ENCODE results near the gene PNMA6F.

PNMA6F gene

DNA sequence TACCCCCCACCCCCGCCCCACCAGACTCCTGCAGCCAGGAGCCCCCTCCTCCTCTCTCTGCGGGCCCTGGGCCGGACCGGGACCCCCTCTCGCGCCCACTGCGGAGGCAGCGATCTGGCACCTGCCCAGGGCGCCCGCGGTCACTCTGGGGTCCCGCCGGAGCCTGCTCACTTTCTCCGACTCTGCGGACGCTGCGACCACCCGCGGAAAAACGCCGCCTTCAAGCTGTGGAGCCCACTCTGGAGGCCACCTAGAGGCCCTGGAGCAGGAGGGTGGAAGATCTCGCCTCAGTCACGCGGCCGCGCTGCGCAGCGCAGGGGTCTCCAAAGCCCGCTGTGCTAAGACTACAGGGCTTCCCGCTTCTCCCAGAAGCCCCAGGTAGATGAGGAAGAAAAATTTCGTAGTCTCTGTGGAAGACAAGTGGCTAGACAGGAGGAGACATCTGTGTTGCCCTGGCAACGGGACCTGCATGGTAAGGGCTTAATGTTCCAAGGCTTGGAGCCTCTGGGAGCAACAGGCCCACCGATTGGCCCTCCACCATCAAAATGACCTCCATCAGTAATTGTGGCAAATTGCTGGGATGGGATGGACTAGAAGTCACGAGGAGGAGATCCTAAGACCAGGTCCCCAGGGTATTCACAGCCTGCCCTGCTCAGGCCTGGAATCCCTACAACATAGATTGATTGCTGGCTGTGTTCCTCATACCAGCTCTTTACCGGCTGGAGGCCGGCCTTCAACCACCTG lies at the start of gene PNMA6F:
Gene PNMA6F (minus strand): TSS at position 387 of the 744 bp plus-strand sequence. CDS start 1,093 bp downstream, outside the sequence.
- no peak within 1 kb of the TSS for H3K4me3 ChIP-seq
- H3K27ac ChIP-seq = no peak within 1 kb of the TSS

DNA sequence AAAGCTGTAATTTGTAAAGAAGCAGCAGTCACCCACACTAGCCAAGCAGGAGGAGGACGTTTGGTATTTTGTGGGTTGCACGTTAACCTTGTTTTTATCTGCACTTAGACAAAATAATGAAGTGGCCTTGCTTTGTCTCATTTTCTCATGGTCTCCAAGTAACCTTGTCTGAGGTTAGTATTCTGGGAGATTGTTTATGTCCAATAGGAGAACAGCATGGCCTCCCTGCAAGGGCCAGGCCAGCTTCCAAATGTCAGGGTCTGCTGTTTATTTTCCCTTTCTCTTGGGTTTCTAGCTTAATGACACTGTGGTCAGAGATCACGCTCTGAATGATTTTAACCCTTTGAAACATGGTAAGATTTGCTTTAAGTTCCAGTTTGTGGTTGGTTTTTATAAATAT lies 49.7 kb upstream of the PNMA6F start:
- Histone ChIP-seq H3K4me3 (no peak overlapping the region), H3K27ac (no peak overlapping the region)

GRCh38 chrX:153370293-153371055 lies 48.9 kb upstream of the PNMA6F start:
- no peak overlapping the region for H3K27ac ChIP-seq

GRCh38 chrX:153366878-153367538 lies 45.4 kb upstream of the PNMA6F start:
- H3K27ac ChIP-seq = no peak overlapping the region
- H3K4me3 ChIP-seq = no peak overlapping the region

More at GRCh38 chrX:153370293-153371055, 48.9 kb upstream of the PNMA6F start:
- H3K4me3 ChIP-seq = no peak overlapping the region

GRCh38 chrX:153366119-153366518 lies 44.6 kb upstream of the PNMA6F start:
- Histone ChIP-seq H3K27ac (no peak overlapping the region), H3K4me3 (no peak overlapping the region)

DNA sequence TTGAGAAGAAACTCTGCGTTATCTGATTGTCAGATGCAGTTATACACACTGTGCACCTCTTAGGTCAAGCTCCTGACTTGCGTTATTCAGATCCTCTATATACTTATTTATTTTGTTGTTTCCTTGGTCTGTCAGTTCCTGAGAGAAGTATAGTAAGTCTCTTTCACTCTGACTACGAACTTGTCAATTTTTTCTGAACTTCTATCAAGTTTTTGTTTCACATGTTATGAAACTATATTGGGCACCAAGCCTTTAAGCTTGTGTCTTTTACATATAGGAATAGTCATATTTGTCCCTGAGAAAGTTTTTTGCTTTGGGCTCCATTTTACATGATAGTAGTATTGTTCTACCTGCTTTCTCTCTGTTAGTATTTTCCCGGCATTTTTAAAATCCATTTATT lies 44.1 kb upstream of the PNMA6F start:
- Histone ChIP-seq H3K4me3 (no peak overlapping the region), H3K27ac (no peak overlapping the region)

DNA sequence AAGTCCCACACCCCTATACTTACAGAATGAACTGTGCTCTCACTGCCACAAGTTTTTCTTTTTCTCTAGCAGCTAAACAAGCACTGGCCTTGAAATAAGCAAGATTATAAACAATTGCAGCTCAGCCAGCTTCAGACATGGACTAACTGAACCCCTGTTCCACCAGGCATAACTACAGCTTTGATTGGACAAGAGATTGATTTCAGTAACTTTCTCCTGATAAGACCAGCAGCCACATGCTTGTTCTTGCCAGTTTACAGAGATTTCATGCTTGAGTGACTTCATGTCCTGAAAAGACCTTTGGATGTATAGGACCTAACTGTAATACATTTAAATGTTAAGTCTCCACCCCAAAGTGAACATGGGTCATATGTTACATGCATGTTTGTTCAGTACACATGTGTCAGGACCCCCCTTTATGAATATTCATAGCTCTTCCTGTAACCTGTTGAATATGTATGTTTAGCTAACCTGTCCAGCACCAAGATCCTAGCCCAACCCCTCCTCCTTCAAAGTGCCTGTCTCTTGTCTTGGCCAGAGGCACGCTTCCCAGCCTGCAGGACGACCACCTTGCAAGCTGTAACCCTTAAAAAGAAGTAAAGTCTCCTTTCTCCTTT lies 40.3 kb upstream of the PNMA6F start:
- Histone ChIP-seq H3K4me3 (no peak overlapping the region), H3K27ac (no peak overlapping the region)

- H3K27ac ChIP-seq = no peak overlapping the region
- H3K4me3 ChIP-seq = no peak overlapping the region
Measured at GRCh38 chrX:153357877-153358276, 36.3 kb upstream of the PNMA6F start.

DNA sequence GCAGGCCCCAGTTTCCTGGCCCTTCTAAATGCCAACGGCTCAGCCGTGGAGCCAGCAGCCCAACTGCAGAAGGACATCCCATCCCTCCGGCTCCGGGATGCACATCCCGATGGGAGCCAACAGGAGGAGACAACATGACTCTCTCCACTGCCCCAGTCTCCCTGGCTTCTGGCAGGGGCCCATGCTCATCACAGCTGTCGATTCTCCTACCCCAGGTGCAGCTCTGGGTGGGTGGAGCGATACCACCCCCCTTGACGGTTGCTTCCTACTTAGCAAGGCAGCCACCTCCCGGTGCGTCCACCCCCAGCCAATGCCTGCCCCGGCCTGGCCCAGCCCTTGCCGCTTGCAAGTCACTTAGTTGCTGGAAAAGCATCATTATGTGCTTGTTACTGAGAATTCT lies 31.8 kb upstream of the PNMA6F start:
- no peak overlapping the region for H3K4me3 ChIP-seq
- H3K27ac ChIP-seq = no peak overlapping the region

GRCh38 chrX:153352858-153353257 lies 31.3 kb upstream of the PNMA6F start:
- H3K27ac ChIP-seq = no peak overlapping the region
- no peak overlapping the region for H3K4me3 ChIP-seq

DNA sequence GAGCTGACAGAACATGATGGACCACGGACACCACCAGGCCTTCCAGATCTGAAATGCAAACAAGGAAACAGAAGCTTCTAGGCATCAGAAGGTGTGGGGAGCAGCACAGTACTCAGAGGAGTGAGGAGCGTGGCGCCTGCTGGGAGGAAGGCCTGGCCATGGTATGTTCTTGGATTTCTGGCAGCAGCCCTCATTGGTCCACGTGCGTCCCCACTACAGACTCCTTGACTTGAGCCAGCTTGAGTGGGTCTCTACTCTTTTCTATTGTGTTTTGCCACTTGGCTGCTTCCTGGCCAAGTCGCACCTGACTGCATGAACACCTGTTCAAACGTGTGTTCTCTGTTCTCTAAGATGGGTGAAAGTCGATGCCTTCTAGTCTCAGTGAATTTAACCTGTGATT lies 30.4 kb upstream of the PNMA6F start:
- Histone ChIP-seq H3K4me3 (no peak overlapping the region), H3K27ac (no peak overlapping the region)

GRCh38 chrX:153349952-153350351 lies 28.4 kb upstream of the PNMA6F start:
- no peak overlapping the region for H3K27ac ChIP-seq
- H3K4me3 ChIP-seq = no peak overlapping the region

DNA sequence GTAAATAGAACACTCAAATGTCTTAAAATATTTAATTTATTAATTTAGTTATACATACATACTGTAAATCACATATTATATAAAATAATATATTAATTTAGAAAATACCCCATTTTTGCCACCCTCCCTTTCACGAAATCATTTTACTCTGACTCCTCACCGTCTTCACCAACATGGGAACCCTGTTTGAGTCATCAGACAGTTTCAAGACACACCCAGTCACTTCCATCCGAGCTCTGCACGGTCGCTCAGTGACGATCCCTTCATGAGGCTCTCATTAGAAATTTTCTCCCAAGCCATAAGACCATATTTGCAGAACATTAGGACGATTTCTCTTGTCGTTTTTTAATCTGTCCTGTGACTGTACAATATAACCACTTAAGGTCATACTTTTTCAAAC lies 26.9 kb upstream of the PNMA6F start:
- no peak overlapping the region for H3K4me3 ChIP-seq
- no peak overlapping the region for H3K27ac ChIP-seq

DNA sequence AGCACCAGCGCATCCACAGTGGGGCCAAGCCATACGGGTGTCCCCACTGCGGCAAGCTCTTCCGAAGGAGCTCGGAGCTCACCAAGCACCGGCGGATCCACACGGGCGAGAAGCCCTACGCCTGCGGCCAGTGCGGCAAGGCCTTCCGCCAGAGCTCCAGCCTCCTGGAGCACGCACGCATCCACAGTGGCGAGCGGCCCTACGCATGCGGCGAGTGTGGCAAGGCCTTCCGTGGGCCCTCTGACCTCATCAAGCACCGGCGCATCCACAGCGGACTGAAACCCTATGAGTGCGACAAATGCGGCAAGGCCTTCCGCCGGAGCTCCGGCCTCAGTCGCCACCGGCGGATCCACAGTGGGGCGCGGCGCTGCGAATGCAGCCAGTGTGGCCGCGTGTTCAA lies 26.0 kb upstream of the PNMA6F start:
- Histone ChIP-seq H3K4me3 (no peak overlapping the region), H3K27ac (no peak overlapping the region)

- Histone ChIP-seq H3K27ac (no peak overlapping the region), H3K4me3 (no peak overlapping the region)
Measured at GRCh38 chrX:153343674-153344073, 22.1 kb upstream of the PNMA6F start.

DNA sequence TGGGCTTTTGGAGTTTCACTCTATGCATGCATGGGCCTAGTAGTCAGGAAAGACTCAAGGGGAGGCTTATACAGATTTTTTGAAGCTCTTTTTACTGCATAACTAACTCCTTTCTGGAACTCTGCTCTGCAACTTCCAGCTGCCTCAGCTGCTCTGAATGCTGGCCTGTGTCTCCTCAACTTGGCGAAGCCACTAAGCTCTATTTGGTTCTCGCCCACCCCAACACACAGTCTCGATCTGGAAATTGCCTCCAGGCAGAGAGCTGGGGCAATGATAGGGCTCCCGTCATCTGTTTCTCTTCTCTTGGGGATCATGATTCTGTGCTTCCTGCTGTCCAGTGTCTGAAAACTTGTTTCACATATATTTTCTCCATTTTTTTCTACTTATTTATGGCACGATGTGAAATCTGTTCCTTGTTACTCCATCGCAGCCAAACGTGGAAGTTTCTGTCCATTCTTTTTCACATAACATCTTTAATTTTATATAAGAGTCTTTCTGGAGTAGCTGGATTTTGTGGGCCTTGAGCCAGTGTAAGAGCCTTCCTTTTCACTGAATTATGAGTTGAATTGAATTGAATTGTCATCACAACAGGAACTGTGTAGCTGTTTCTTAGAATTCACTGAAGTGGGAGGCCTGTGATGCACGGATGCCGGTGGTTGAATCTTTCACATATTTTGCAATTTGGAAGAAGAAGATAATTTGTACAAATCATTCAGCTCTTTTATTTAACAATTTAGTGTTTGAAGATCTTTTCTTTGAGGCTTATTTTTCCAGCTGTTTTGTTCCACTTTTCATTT lies 21.4 kb upstream of the PNMA6F start:
- H3K27ac ChIP-seq = no peak overlapping the region
- H3K4me3 ChIP-seq = no peak overlapping the region

DNA sequence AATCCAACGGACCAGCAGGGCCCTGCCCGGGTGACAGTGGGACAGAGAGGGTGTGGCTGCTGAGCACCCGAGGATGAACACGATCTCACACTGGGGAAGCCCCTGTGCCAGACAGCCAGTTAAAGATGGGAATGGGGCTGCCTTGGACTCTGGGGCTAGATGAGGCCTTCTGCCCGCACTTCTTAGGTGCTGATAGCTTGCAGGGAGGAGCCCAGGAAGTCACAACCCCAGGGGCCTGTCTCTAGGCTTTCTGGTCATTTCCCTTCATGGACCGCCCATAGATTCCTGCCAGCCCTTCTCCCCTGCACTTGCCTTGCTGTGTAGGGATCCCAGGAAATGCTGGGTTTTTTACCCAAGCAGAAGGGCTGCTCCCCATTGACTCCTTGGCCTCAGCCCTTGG lies 18.5 kb upstream of the PNMA6F start:
- Histone ChIP-seq H3K4me3 (no peak overlapping the region), H3K27ac (no peak overlapping the region)

DNA sequence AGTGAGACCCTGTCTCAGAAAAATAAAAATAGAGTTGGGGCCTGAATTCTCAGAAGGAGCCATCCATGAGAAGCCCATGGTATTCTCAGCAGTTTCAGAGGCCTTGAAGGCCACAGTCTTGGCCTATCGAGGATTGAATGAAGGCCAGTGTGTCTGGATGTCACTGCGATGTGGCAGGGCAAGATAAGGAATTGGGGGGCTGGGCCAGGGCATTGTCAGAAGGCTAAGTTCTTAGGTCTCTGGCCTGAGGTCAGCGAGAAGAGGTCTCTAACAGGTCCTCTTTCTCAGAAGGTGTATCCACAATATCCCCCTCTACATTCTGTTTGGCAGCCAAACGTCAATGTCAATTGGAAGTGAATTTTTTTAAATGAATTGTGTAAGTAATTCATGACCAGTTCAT lies 18.1 kb upstream of the PNMA6F start:
- Histone ChIP-seq H3K4me3 (no peak overlapping the region), H3K27ac (no peak overlapping the region)

DNA sequence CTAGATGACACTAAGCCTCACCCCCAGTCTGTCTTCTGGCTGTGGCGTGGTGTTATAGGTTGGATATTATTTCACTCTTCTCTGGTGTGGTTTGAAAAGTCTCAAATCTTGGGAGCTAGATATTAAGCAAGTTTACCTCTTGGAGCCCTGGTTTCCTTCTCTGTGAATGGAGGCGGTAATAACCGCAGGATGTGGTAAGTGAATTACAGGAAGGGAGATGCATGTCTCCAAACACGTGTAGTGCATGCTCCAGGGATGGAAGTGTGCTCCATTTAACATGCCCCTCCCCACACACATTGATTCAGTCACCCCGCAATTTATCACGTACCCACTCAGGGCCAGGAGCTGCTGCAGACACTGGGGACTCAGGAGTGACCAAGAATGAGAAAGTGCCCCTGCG lies 17.3 kb upstream of the PNMA6F start:
- Histone ChIP-seq H3K27ac (no peak overlapping the region), H3K4me3 (no peak overlapping the region)

DNA sequence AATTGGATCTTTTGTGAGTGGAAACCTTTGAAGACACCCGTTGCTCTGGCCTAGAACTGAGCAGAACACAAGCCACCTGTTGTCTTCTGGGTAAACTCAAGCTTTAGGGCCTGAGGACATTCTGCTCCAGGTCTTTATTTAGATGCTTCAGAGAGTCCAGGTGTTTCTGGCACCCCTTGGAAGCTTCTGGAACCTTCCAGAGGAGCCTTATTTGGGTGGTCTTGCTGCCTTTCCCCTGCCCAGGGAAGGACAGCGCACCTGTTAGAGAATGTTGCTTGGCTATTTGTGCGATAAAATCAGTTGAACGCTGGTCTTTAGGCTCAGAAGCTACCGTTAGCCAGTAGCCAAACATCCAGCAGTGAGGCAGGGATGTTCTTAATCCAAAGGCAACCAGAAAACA lies 15.4 kb upstream of the PNMA6F start:
- H3K27ac ChIP-seq = no peak overlapping the region

More for the DNA sequence above, 15.4 kb upstream of the PNMA6F start:
- H3K4me3 ChIP-seq = no peak overlapping the region
